Measurements from ENCODE around the gene APC.
"Not testable (repeated sequence)": the region's sequence is repeated elsewhere in the genome, so short reads cannot be mapped to it uniquely, and the experiment has no call there.

Gene APC

GRCh38 chr5:112847306-112847705 lies 109.6 kb downstream of the APC start:
- TF ChIP-seq CTCF (IDR thresholded peaks at IDR 0.05; ENCODE audit: extremely low read depth, missing control alignments): no peak
- DNase-seq (ENCODE audit: low spot score): no peak

DNA sequence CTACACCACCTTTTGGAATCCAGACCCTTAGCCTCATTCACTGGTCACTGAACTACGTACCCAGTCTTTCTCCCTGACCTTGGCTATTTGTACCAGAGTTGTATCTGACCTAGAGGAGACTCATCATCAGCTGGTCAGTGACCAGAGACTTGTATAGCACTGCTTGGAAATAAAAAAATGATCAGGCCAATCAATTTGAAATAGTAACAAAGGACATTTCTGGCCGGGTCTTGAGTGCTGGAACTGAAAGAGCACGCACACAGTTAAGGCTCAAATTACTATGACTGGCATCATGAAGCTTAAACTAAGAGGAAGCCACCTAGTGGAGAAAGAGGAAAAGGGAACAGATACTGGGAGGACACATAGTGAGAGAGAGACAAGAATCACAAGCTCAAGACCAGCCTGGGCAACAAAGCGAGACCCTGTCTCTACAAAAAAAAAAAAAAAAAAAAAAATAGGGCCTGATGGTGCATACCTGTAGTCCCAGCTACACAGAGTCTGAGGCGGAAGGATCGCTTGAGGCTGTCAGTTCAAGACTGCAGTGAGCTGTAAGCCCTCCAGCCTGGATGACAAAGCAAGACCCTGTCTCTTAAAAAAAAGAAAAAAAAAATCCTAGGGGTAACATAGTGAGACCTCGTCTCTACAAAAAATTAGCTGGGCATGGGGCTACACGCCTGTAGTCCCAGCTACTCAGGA lies 110.6 kb downstream of the APC start:
- peak; percentile 52 for DNase-seq (ENCODE audit: low spot score)
- peak; percentile 37 for TF ChIP-seq CTCF (IDR thresholded peaks at IDR 0.05; ENCODE audit: extremely low read depth, missing control alignments)

DNA sequence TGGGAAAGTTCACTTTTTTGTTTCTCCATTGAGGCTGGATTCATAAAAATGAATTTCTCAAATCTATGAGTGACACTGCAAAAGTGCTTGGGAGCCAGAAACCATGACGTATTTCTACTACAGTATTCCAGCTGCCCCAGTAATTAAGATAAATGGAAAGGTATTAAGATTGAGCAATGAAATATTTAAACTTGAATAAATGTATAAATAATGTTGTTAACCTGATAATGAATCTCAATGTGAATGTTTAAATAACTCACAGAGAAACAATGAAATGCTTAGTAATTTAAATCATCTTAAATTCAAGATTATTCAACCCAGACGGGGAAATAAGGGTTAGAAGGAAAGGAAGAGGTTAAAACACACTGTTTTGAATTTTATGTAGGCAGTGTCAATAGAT lies 112.2 kb downstream of the APC start:
- DNase-seq (ENCODE audit: low spot score): no peak
- TF ChIP-seq CTCF (IDR thresholded peaks at IDR 0.05; ENCODE audit: extremely low read depth, missing control alignments): no peak

DNA sequence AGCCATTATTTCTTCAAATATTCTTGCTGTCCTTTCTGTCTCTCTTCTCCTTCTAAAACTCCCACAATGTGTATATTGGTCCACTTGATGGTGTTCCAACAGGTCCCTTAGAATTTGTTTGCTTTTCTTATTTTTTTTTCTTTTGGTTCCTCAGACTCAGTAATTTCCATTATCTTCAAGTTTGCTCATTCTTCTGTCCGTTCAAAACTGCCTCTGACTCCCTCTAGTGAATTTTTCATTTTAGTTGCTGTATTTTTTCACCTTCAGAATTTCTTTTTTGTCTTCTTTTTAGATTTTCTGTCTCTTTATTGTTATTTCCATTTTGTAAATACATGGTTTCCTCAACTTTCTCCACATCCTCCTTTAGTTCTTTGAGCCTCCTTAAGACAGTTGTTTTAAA lies 117.0 kb downstream of the APC start:
- no peak for DNase-seq (ENCODE audit: low spot score)
- TF ChIP-seq CTCF (IDR thresholded peaks at IDR 0.05; ENCODE audit: extremely low read depth, missing control alignments): no peak

DNA sequence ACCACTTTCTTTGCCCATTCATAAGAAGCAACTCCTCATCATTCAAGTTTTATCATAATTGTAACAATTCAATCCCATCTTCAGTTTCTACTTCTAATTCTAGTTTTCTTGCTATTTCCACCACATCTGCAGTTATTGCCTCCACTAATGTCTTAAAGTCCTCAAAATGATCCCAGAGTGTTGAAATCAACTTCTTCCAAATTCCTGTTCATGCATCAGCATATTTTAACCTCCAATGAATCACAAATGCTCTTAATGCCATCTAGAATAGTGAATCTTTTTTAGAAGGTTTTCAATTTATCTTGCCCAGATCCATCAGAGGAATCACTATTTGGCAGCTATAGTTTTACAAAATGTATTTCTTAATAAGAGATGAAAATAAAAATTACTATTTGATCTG lies 120.2 kb downstream of the APC start:
- no peak for DNase-seq (ENCODE audit: low spot score)
- no peak for TF ChIP-seq CTCF (IDR thresholded peaks at IDR 0.05; ENCODE audit: extremely low read depth, missing control alignments)

GRCh38 chr5:112860571-112860928 lies 122.9 kb downstream of the APC start:
- not testable (repeated sequence) for DNase-seq (ENCODE audit: low spot score)

DNA sequence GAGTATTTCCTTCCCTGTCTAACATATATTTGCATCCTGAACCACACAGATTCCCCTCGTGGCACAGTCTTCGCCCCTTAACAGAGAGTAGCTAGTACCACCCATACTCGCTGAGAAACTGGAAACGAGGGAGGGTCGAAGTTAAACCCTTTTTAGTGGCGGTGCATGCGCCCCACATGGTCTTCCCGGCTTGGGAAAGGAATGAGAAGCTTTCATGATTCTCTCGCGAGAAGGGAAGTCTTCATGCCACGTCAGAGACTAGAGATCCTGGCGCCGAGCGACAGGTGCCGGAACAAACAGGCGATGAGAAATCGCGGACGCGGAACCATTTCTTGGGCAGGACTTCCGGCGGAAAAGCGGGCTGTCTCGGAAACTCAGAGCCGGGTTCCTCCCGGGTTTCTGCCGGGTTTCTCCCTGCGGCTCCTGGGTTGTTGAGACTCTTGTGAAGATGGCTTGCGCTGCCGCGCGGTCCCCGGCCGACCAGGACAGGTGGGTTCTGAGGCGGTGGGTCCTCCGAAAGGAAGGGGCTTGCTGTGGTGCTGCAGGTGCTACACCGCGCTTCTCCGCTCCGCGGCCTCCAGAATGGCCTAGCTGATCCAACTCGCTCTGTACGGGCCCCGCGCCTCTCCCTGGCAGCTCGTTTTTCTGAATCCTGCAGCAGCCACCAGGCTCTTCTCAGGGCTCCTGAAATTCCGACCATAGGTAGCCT lies 123.4 kb downstream of the APC start, which contains the start of gene SRP19:
Gene SRP19, plus strand, starts transcription at position 359 of the 709 bp plus-strand sequence. Its CDS starts 90 bp downstream, at position 449.
- DNase-seq (ENCODE audit: low spot score): peak; percentile 91
- TF ChIP-seq CTCF (IDR thresholded peaks at IDR 0.05; ENCODE audit: extremely low read depth, missing control alignments): no peak

DNA sequence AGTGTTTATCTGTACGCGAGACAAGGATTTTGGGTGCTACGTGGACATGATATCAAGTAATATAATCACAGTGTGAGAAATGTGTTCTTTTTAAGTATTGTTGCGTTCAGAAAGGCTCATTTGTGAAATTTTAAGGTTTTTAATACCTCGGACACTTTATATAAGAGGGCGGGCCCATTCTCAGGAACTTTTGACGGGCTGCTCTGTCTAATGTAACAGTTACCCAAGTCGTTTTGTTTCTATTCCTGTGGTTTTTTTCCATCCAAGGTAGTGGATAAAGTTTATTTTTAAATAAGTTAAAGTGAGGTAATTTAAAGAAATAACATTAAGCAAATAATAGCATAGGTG lies 123.9 kb downstream of the APC start:
- no peak for TF ChIP-seq CTCF (IDR thresholded peaks at IDR 0.05; ENCODE audit: extremely low read depth, missing control alignments)
- DNase-seq (ENCODE audit: low spot score): no peak
